HG02852 (cell line): Measurements from ENCODE around the gene ZBTB7C.

Source experiments
- ATAC-seq: cut with Tn5 transposase; IDR thresholded peaks from one replicate; pipeline ENCODE4 v1.9.1; 2021; ENCODE audit warnings: mild to moderate bottlenecking, moderate library complexity; ENCODE audit not compliant: unreplicated experiment

ZBTB7C gene

GRCh38 chr18:48391868-48392267, 17.3 kb downstream of the ZBTB7C start:
- ATAC-seq = no peak

- ATAC-seq = no peak
These were observed 18.5 kb downstream of the ZBTB7C start for GRCh38 chr18:48390641-48391040.

DNA sequence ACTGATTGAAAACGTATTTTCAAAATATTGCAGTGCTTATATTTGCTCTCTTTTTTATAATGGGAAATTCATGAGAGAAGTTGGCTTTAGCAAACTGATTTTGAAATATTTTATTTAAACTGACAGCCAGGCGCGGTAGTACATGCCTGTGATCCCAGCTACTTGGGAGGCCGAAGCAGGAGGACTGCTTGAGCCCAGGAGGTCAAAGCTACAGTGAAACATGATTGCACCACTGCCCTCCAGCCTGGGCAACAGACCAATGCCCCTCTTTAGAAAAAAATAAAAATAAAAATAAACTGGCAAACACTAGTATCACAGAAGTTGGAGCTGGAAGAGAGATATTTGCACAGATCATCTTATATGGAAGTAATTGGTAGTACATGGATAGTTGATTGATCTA, 20.7 kb downstream of the ZBTB7C start:
- no peak for ATAC-seq

GRCh38 chr18:48387300-48387699, 21.9 kb downstream of the ZBTB7C start:
- ATAC-seq = no peak

DNA sequence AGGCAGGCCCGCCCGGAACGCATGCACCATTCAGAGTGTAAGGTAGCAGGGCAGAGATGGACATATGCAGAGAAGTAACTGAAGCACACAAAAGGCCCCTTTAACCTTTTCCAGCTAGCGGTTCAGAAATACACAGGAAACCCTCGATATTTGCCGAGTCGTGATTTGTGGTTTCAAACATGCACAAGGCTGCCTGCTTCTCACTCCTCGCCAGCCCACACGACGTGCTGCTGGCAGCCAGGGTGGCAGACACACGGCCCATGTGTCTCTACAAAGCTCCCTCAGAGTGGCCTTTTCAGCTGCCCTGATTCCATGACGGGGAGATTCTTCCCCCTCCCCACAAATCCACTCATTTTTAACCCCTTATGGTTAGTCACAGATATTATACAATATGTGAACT, 23.6 kb downstream of the ZBTB7C start:
- no peak for ATAC-seq

- no peak for ATAC-seq
These were observed 32.2 kb downstream of the ZBTB7C start for GRCh38 chr18:48376934-48377333.

DNA sequence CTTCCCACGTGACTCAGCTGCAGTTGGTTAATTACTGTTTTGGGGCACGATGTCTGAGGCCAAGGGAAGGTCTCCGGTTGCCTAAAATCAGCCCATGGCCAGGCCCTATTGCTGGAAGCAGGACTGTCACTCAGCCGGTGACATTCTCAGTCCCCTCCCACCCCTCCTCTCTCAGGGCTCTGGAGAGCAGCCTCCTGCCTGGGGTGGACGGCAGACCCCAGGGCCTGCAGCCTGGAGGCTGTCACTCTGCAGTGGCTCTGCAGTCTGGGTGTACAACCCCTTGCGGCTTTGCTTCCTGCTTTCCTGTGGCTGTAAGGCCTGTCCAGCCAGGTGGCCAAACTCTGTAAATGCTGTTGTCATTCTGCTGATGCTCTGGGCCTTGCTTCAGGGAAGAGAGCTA, 32.8 kb downstream of the ZBTB7C start:
- no peak for ATAC-seq

DNA sequence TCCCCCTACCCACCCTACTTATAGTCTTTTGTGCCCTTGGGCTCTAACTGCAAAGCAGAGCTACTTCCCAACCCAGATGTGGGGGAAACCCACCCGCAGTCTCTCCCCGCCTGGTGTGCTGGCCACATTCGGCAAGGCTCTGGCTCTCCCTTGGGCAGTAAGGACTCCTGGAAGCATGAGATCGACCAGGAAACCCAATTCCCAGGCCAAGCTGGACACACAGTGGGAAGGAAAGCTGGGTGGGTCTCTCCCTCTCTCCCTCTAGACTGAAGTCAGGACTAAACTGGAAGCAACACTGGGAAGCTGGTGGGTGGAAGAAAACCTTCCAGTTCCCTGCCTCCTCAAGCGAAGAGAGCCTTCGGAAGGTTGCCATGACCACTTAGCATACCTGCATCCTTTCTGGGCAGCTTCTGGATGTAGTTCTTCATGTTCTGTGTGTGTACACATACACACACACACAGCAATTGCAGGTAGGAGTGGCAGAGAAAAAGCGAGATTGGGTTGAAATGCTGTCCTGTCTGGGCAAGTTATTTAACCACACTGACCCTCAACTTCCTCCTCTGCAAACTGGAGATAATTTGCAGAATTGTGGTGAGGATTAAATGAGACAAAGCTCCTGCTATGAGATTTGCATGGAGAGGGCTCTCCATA, 33.9 kb downstream of the ZBTB7C start:
- ATAC-seq = no peak

DNA sequence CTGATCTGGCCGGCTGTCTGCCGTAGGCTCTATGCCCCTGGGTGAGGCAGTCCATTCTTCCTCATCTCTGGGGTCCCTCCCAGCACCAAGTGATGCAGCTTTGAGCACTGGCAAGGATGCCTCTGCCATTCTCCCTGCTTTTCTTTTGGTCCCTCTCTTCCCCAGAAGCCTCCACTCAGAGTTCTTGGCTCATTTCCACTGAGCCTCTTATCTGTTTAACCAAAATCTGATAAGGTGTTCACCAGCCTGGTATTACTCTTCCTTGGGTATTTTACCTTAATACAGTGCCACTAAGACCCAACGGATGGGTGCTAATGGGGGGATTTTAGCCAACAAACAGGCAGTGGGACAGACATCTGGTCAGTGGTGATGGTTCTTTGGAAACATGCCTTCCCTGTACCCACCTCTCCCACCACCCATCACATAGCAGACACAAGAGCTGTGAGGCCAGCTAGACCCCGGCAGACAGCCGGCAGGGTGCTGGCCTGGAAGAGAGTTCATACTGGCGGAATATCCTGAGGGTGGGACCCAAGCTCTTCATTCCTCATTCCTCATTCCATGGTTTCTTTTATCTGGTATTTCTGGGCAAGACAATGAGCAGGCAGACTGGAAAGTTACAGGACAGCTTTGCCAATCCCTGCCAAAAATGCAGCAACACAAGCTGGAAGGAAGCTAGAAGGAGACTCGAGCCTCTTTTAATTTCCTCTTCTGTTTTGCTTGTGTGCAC, 34.6 kb downstream of the ZBTB7C start:
- ATAC-seq = no peak

DNA sequence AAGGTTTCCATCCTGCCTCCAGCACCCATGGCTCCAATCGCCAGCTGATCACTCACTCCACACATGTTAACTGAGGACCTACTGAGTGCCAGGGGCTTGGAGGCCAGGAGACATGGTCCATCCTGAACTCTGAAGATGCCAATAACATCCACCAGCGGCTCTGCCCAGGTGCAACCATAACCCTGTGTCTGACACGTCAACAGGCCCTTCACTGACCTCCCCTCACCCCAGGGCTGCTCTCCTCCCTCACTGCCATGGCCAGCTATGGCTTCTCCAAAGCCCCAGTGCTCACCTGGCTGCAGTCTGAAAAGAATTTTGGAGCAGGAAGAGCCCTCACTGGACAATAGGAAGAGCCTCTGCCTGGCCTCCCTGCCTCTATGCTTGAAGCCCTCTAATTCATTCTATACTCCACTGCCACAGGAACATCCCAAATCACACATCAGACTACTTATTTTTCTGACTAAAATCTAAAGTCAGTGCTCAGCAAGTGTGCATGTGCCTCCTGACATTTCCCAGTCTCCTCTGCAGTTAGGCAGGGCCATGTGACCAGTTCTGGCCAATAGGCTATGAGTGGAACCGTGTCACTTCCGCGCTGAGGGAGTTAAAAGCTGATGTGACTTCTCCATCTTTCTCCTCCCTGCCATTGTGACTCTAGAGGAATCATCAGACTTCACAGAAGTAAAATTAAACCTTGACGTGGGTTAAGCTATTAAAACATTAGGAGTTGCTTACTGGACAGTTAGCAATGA, 37.2 kb downstream of the ZBTB7C start:
- ATAC-seq = no peak

DNA sequence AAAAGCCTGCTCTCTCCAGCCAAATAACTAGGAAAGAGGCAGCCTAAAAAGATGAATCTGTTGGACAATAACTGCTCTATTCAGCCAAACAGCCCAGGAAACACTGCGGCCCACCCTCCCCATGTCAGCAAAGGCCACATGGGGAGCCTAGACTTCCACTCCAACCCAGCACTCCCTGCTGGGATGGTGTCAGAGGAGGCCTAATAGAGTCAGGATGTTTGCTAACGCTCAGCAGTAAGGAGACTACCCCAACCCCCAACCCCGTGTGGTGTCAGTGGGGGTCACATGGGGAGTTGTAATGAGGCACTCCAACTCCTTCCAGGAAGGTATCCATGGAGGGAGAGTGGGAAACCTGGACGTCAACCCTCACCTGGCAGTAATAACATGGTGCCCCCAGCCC, 41.6 kb downstream of the ZBTB7C start:
- no peak for ATAC-seq

GRCh38 chr18:48365965-48366364, 43.2 kb downstream of the ZBTB7C start:
- no peak for ATAC-seq

- ATAC-seq = no peak
These were observed 45.0 kb downstream of the ZBTB7C start for GRCh38 chr18:48364146-48364545.

DNA sequence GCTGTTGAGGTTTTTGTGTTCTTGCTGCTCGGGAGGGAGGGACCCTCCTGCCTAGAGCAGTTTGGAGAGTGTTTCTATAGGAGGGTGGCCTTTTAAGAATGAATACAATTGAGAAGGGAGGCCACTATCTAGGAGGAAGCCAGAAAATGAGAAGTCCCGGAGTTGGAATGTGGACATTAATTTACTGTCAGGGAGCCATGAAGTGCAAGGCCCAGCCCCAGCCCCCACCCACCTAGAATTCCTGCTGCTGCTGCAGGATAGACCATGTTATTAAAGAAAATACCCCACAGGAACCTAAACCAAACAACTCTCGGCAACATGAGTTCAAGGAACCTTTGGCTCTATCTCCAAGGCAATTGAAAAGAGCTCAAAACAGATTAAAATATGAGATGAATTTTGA, 46.0 kb downstream of the ZBTB7C start:
- no peak for ATAC-seq

GRCh38 chr18:48361801-48362200, 47.4 kb downstream of the ZBTB7C start:
- no peak for ATAC-seq

- ATAC-seq = no peak
These were observed 48.7 kb downstream of the ZBTB7C start for GRCh38 chr18:48360376-48361021.

GRCh38 chr18:48359626-48360025, 49.6 kb downstream of the ZBTB7C start:
- ATAC-seq = no peak

DNA sequence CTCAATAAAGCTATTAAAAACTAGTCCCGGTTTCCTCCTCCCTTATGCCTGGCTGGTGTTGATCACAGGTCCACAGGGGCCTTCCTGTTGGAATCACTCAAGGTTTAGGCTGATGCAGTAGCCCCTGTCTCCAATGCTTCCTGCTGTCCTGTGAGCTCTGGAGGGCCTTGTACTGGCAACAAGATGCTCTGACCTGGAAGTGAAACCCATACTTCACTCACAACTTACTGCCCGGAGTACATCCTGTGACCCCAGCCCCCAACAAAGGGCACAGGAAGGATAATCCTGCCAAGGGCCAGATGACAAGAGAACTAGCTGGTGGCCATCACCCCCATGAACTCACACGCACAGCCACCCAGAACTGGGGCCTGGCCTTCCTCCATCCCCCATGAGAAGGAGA, 50.3 kb downstream of the ZBTB7C start:
- no peak for ATAC-seq

DNA sequence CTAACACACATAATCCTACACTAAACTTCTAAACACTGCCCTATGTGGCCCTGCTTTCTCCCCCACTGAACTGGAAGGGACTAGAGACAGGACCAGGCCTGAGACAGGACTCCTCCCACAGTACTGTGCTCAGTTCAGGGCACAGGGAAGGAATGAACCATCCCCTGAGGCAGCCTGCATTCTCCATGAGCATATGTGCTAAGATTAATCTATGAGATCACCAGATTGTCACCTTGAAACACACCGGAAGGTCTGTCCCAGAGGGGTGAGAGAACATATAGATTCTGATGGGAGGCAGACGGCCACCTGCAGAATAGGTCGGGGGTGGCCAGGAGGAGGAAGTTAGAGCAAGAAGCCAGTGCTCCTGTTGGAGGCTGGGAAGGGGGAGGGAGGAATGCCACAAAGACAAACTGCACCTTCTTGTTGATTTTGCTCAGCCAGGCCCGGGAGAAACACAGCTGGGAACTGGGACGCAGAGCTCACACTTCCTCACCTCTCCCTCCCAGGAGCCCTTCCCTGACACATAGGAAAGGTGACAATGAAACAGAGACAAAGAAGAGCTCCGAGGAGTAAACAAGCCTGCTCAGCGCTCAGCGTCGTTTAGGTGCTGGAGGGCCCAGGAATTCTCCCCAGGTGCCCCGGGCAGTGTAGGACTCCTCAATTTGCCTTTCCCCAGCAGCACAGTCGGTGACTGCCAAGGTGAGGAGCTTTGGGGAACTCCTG, 52.1 kb downstream of the ZBTB7C start:
- ATAC-seq = no peak

- ATAC-seq = no peak
These were observed 52.9 kb downstream of the ZBTB7C start for GRCh38 chr18:48356151-48356745.
